ENCODE data around the gene NR1I3. TPM values are rescaled to one million over a fixed set of nuclear protein-coding genes. Genes with fewer than 3 reads are reported as not detected.
A peak's percentile ranks its signal among the peaks of the same experiment; 100 is the strongest.

The NR1I3 gene
- total and polyA plus RNA-seq, 2 of the 13 experiments (the other 11 are each of a cell fraction or from before 2014, with no cell fraction given) = 0.62 to 0.95 TPM

DNA sequence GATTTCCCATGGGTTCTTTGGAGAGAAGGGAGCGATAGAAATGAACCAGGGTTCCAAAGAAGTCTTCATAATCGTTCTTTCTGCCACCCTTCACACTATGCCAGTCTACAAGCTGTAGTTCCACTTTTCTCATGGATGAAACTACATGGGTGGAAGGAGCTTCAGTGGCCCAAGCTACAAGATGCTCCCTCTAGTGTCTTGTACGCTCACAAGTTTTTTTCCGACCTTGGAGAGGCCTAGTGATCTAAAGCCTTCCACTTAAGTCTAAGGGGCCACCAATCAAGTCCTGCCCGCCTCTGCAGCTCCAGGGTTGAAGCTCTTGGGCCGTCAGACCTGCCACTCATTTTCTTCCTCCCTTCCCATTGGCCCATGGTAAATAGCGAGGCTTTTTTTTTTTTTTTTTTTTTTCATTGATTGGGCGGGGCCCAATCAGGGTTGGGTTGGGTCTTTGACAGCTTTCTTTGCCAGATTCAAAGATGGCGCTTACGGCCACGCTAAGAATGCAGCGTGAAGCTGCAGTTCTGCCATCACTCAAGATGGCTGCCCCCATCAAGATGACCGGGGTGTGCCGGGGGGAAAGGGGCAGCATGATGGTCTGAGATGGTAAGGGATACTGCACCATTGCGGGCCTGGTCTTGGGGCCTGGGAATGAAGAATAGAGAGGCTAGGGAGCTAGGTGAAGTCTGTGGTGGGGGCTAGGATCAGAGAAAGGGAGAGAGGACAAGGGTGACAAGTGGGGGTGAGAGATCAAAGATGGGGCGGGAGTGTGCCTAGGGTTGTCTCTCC is 12.3 kb downstream of the NR1I3 start, which contains the start of gene TOMM40L:
Gene TOMM40L (plus strand): TSS at position 527 of the 786 bp plus-strand sequence. CDS start 430 bp downstream, outside the sequence.
- Histone ChIP-seq H3K9me3 (ENCODE audit: low read length) (no peaks in the 10 kb centered on the region), H3K9ac (ENCODE audit: insufficient read depth, low read depth, low read length) (peak within 1 kb of the TSS; percentile 96), H3K36me3 (replicated peaks in 1 of 2; ENCODE audit: control insufficient read depth in 1 of 2, insufficient read depth in 2 of 2, low read length in 2 of 2) (peaks cover 13 to 45% of the 10 kb centered on the region in 2 experiments), H3K4me2 (ENCODE audit: low read depth, low read length) (peak within 1 kb of the TSS; percentile 92), H3K4me3 (replicated peaks in 1 of 3; ENCODE audit: insufficient read depth in 1 of 3, low read depth in 2 of 3, low read length in 3 of 3) (peak within 1 kb of the TSS; percentile 81 to 82 (median 81)), H2AFZ (ENCODE audit: low read length) (no peak within 1 kb of the TSS), H4K20me1 (ENCODE audit: insufficient read depth, low read length) (peaks cover 11% of the 10 kb centered on the region), H3K4me1 (ENCODE audit: insufficient read depth, low read length) (peaks cover 59% of the 10 kb centered on the region), H3K27ac (ENCODE audit: extremely low read length, insufficient read depth, low read length) (peak within 1 kb of the TSS; percentile 99), H3K27me3 (ENCODE audit: control insufficient read depth in 1 of 2, insufficient read depth in 2 of 2, low read length in 2 of 2) (no peaks in the 10 kb centered on the region; a peak in 1 of 5 replicates), H3K79me2 (ENCODE audit: insufficient read depth, low read length) (peaks cover 32% of the 10 kb centered on the region)
- ChIA-PET CTCF (ENCODE audit: low intra/inter-chr PET ratio, low total read pairs) (interaction anchor here (0.7 to 3.7 kb wide), 4 partner anchors 14 to 65 kb away, joined by 3 to 36 read pairs (median 12); no protein-coding TSS in a partner anchor), POLR2A (interaction anchor here (0.7 to 12.5 kb wide), 24 partner anchors 9 to 205 kb away, joined by 3 to 357 read pairs (median 6); partner anchors contain the start of genes ADAMTS4, CFAP126, DEDD and F11R)
- intact Hi-C loops (cut with micrococcal nuclease; ENCODE audit: unreplicated experiment) = loop anchor here (1.0 to 5.0 kb wide), 4 partner anchors 23 to 87 kb away; partner anchors contain the start of genes NDUFS2 and SDHC
- peak; percentile 71 for ATAC-seq
- under 1% methylated on average over 15 of the region's 16 CpGs for WGBS (ENCODE audit: low lambda C conversion rate)
- FAIRE-seq = peak; percentile 99
- no TSS peak for BruUV-seq (replicated peaks)
- in situ Hi-C loops (cut with HindIII; ENCODE audit: extremely low pct_ligation_motif_present, low pct_unique_long_range_greater_than_20kb) = loop anchor here (5.0 to 10.0 kb wide), 2 partner anchors 67 to 159 kb away; no protein-coding TSS in a partner anchor
- peak; percentile 98 for DNase-seq (ENCODE audit: low spot score)
- TF ChIP-seq SMARCE1 (IDR thresholded peaks at IDR 0.05; ENCODE audit: borderline replicate concordance) (no peak), SP2 (CRISPR knock-in tag; IDR thresholded peaks at IDR 0.05) (peak; percentile 93), FOXJ3 (CRISPR knock-in tag; IDR thresholded peaks at IDR 0.05; ENCODE audit: borderline replicate concordance) (no peak), HMG20A (CRISPR knock-in tag; IDR thresholded peaks at IDR 0.05; ENCODE audit: borderline replicate concordance) (no peak; the same call in 1 of the 2 replicates), RXRB (CRISPR knock-in tag; IDR thresholded peaks at IDR 0.05; ENCODE audit: borderline replicate concordance) (no peak), ZNF530 (CRISPR knock-in tag; IDR thresholded peaks at IDR 0.05; ENCODE audit: low read depth) (no peak), KAT7 (CRISPR knock-in tag; IDR thresholded peaks at IDR 0.05; ENCODE audit: borderline replicate concordance) (peak; percentile 31; the same call in 1 of the 2 replicates), KDM4B (CRISPR knock-in tag; IDR thresholded peaks at IDR 0.05) (no peak), CBFB (CRISPR knock-in tag; IDR thresholded peaks at IDR 0.05) (no peak), HOXA3 (CRISPR knock-in tag; IDR thresholded peaks at IDR 0.05) (peak; percentile 71; the same call in 1 of the 2 replicates), ZNF317 (CRISPR knock-in tag; IDR thresholded peaks at IDR 0.05) (0 out of 2 replicates have a peak, but pooled peaks have one; percentile 30)
- TF ChIP-seq, protein P1, sequence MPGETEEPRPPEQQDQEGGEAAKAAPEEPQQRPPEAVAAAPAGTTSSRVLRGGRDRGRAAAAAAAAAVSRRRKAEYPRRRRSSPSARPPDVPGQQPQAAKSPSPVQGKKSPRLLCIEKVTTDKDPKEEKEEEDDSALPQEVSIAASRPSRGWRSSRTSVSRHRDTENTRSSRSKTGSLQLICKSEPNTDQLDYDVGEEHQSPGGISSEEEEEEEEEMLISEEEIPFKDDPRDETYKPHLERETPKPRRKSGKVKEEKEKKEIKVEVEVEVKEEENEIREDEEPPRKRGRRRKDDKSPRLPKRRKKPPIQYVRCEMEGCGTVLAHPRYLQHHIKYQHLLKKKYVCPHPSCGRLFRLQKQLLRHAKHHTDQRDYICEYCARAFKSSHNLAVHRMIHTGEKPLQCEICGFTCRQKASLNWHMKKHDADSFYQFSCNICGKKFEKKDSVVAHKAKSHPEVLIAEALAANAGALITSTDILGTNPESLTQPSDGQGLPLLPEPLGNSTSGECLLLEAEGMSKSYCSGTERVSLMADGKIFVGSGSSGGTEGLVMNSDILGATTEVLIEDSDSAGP (CRISPR knock-in tag; IDR thresholded peaks at IDR 0.05; ENCODE audit: borderline replicate concordance) = no peak
- TF ChIP-seq, protein P2, sequence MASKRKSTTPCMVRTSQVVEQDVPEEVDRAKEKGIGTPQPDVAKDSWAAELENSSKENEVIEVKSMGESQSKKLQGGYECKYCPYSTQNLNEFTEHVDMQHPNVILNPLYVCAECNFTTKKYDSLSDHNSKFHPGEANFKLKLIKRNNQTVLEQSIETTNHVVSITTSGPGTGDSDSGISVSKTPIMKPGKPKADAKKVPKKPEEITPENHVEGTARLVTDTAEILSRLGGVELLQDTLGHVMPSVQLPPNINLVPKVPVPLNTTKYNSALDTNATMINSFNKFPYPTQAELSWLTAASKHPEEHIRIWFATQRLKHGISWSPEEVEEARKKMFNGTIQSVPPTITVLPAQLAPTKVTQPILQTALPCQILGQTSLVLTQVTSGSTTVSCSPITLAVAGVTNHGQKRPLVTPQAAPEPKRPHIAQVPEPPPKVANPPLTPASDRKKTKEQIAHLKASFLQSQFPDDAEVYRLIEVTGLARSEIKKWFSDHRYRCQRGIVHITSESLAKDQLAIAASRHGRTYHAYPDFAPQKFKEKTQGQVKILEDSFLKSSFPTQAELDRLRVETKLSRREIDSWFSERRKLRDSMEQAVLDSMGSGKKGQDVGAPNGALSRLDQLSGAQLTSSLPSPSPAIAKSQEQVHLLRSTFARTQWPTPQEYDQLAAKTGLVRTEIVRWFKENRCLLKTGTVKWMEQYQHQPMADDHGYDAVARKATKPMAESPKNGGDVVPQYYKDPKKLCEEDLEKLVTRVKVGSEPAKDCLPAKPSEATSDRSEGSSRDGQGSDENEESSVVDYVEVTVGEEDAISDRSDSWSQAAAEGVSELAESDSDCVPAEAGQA (IDR thresholded peaks at IDR 0.05; ENCODE audit: low read depth) = peak; percentile 73; the same call in 1 of the 2 replicates
- TF ChIP-seq, protein P2 (CRISPR knock-in tag; IDR thresholded peaks at IDR 0.05; ENCODE audit: borderline replicate concordance) = no peak
- TF ChIP-seq, protein P3, sequence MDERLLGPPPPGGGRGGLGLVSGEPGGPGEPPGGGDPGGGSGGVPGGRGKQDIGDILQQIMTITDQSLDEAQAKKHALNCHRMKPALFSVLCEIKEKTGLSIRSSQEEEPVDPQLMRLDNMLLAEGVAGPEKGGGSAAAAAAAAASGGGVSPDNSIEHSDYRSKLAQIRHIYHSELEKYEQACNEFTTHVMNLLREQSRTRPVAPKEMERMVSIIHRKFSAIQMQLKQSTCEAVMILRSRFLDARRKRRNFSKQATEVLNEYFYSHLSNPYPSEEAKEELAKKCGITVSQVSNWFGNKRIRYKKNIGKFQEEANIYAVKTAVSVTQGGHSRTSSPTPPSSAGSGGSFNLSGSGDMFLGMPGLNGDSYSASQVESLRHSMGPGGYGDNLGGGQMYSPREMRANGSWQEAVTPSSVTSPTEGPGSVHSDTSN (CRISPR knock-in tag; IDR thresholded peaks at IDR 0.05) = peak; percentile 95
